Stimulated activated CD4-positive, alpha-beta T cell treated with anti-CD3 and anti-CD28 coated beads, Interleukin-12 subunit alpha, Interleukin-12 subunit beta, amount 100 ng/mL, for 24 hours (primary cell): ENCODE measurements around the gene TECPR1.

Experiments used
- DNase-seq, 2 experiments: peaks; one replicate each; pipeline ENCODE4 v3.0.0-alpha.2; 2020; ENCODE audit warnings: low read depth in 2 of 2

The TECPR1 gene

GRCh38 chr7:98189559-98189958, 62.5 kb downstream of the TECPR1 start:
- no peak for DNase-seq

- no peak for DNase-seq
Measured at GRCh38 chr7:98187138-98187502, 64.9 kb downstream of the TECPR1 start.

GRCh38 chr7:98186452-98187137, 65.4 kb downstream of the TECPR1 start:
- no peak for DNase-seq

GRCh38 chr7:98185101-98185500, 66.9 kb downstream of the TECPR1 start:
- DNase-seq, result no peak

- no peak for DNase-seq
Measured at GRCh38 chr7:98180751-98181150, 71.3 kb downstream of the TECPR1 start.

- no peak for DNase-seq
Measured at GRCh38 chr7:98178762-98179490, 73.1 kb downstream of the TECPR1 start.

- no peak for DNase-seq
Measured at GRCh38 chr7:98178321-98178720, 73.7 kb downstream of the TECPR1 start.

GRCh38 chr7:98177553-98177952, 74.5 kb downstream of the TECPR1 start:
- no peak for DNase-seq

- no peak for DNase-seq
Measured at GRCh38 chr7:98175260-98175940, 76.6 kb downstream of the TECPR1 start.

GRCh38 chr7:98174334-98175259, 77.4 kb downstream of the TECPR1 start:
- DNase-seq, result no peak

- no peak for DNase-seq
Measured at GRCh38 chr7:98171449-98171848, 80.6 kb downstream of the TECPR1 start.

GRCh38 chr7:98170966-98171365, 81.1 kb downstream of the TECPR1 start:
- DNase-seq, result no peak

- DNase-seq, result no peak
Measured at GRCh38 chr7:98168904-98169621, 83.0 kb downstream of the TECPR1 start.

- DNase-seq, result peak; percentile 38 to 50
Measured at GRCh38 chr7:98168181-98168903, 83.7 kb downstream of the TECPR1 start.

- DNase-seq, result no peak
Measured at GRCh38 chr7:98167653-98168052, 84.4 kb downstream of the TECPR1 start.

- DNase-seq, result no peak
Measured at GRCh38 chr7:98166668-98166970, 85.4 kb downstream of the TECPR1 start.

- peak in 1 of 2 experiments; percentile 33 for DNase-seq
Measured at GRCh38 chr7:98165827-98166667, 86.0 kb downstream of the TECPR1 start.
